ENCODE data around the gene KCNMA1. TPM values are rescaled to one million over a fixed set of nuclear protein-coding genes. Genes with fewer than 3 reads are reported as not detected.

The KCNMA1 gene
- total RNA-seq, 4 donors from 2014 or later: 68.4 to 170 (median 119) TPM

DNA sequence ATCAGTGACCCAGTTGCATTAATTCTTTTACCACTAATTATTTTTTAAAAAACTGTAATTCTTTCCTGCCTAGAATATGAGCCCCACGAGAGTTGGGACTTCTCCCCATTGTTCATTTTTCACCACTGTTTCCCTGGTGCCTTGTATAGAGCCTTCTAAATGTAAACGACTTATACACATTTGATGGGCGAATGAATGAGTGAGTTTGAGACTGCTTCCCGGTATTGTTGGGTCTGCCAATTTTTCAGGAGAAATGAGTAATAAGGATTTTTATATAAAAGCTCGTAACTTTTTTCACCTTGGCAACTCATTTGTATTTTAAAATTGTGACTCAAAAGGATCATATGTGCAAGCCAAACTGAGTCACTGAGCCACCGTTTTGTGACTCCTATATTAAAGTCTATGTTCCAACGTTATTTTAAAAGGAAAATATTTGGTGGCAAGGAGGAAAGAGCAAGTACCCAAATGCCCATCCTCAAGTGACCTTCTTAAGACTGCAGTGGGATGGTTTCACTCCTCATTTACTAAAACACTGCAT is 621.3 kb downstream of the KCNMA1 start:
- Histone ChIP-seq H3K4me3 (no peak overlapping the region), H3K27me3 (no peaks in the 10 kb centered on the region), H3K36me3 (no peaks in the 10 kb centered on the region), H3K27ac (no peak overlapping the region), H3K9me3 (no peaks in the 10 kb centered on the region), H3K4me1 (peaks cover 0 to 12% (median 2%) of the 10 kb centered on the region in 4 donors)
- DNase-seq: no peak
- in situ Hi-C loops (cut with MboI; ENCODE audit: low pct_ligation_motif_present in 1 of 4, low pct_unique_long_range_greater_than_20kb in 1 of 4, low sequenced_read_pairs in 3 of 4): no loop called here
- 81 to 86% methylated on average over 6 to 7 of the region's 7 CpGs for WGBS, 2 donors (ENCODE audit: low coverage in 1 of 2)
- TF ChIP-seq POLR2AphosphoS5 (IDR thresholded peaks at IDR 0.05) (no peak), POLR2A (IDR thresholded peaks at IDR 0.05) (no peak), EP300 (IDR thresholded peaks at IDR 0.05; ENCODE audit: low read depth) (no peak)
- TF ChIP-seq, protein P1, sequence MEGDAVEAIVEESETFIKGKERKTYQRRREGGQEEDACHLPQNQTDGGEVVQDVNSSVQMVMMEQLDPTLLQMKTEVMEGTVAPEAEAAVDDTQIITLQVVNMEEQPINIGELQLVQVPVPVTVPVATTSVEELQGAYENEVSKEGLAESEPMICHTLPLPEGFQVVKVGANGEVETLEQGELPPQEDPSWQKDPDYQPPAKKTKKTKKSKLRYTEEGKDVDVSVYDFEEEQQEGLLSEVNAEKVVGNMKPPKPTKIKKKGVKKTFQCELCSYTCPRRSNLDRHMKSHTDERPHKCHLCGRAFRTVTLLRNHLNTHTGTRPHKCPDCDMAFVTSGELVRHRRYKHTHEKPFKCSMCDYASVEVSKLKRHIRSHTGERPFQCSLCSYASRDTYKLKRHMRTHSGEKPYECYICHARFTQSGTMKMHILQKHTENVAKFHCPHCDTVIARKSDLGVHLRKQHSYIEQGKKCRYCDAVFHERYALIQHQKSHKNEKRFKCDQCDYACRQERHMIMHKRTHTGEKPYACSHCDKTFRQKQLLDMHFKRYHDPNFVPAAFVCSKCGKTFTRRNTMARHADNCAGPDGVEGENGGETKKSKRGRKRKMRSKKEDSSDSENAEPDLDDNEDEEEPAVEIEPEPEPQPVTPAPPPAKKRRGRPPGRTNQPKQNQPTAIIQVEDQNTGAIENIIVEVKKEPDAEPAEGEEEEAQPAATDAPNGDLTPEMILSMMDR (IDR thresholded peaks at IDR 0.05): no peak
- intact Hi-C loops (cut with DNase I; ENCODE audit: low total_unique reads): no loop called here

DNA sequence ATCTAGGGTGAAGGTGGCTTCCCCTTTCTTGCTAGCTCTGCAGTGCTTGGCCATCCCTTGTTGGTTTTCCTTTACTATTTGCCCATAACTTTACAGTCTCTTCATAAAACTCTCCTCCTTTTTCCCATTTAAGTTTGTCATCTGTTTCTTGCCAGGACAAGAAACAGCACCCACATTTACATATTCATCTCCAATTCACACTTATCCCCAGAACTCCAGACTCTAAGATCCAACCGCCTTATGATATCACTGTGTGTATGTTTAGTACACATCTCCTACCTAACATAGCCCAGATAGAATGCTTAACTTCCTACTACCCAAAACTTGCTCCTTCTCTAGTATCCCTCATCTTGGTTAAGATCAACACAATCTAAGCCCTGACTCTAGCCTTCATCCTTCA is 622.2 kb downstream of the KCNMA1 start:
- in situ Hi-C loops (cut with MboI; ENCODE audit: low pct_ligation_motif_present in 1 of 4, low pct_unique_long_range_greater_than_20kb in 1 of 4, low sequenced_read_pairs in 3 of 4): no loop called here
- Histone ChIP-seq H3K27ac (no peak overlapping the region), H3K4me1 (peaks cover 0 to 12% (median 2%) of the 10 kb centered on the region in 4 donors), H3K4me3 (no peak overlapping the region), H3K9me3 (no peaks in the 10 kb centered on the region), H3K27me3 (no peaks in the 10 kb centered on the region), H3K36me3 (no peaks in the 10 kb centered on the region)
- WGBS, 2 donors (ENCODE audit: low coverage in 1 of 2): 83 to 92% methylated on average over 1 of the region's 1 CpG
- TF ChIP-seq EP300 (IDR thresholded peaks at IDR 0.05; ENCODE audit: low read depth): no peak
- no peak for TF ChIP-seq POLR2A (IDR thresholded peaks at IDR 0.05)
- no peak for TF ChIP-seq POLR2AphosphoS5 (IDR thresholded peaks at IDR 0.05)
- TF ChIP-seq, protein P1 (IDR thresholded peaks at IDR 0.05): no peak
- intact Hi-C loops (cut with DNase I; ENCODE audit: low total_unique reads): no loop called here
- DNase-seq: no peak

DNA sequence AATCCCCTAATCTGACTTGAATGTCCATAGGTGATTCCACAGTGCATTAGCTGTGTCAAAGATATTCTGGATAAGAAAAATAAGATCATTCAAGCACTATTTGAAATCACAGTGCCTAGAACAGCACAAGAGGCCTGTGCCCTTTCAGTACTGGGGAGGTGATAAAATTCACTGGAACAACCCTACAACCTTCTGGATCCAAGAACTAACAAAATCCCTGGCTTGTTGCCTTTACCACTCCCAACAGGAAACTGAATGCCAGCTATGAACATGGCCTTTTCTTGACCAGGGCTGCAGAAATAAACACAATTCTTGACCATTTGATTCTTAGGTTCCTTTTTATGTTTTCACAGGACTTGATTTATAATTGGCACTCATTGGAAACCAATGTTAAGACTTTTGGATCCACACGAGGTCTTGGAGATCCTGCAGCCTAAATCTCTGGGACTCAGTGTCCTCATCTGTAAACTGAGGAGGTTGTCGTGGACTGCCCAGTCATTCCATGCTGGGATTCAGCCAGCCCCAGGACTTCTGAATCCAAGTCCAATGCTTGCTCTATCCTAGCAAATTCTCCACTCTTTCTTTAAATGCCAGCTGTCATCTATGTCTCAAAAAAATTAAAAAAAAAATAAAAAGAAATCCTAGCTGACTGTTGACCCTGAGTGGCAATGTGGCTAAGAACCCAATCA is 624.7 kb downstream of the KCNMA1 start:
- 44 to 86% methylated on average over 1 to 2 of the region's 2 CpGs for WGBS, 2 donors (ENCODE audit: low coverage in 1 of 2)
- no peak for TF ChIP-seq POLR2A (IDR thresholded peaks at IDR 0.05)
- TF ChIP-seq POLR2AphosphoS5 (IDR thresholded peaks at IDR 0.05): no peak
- TF ChIP-seq, protein P1 (IDR thresholded peaks at IDR 0.05): no peak
- no peak for TF ChIP-seq EP300 (IDR thresholded peaks at IDR 0.05; ENCODE audit: low read depth)

DNA sequence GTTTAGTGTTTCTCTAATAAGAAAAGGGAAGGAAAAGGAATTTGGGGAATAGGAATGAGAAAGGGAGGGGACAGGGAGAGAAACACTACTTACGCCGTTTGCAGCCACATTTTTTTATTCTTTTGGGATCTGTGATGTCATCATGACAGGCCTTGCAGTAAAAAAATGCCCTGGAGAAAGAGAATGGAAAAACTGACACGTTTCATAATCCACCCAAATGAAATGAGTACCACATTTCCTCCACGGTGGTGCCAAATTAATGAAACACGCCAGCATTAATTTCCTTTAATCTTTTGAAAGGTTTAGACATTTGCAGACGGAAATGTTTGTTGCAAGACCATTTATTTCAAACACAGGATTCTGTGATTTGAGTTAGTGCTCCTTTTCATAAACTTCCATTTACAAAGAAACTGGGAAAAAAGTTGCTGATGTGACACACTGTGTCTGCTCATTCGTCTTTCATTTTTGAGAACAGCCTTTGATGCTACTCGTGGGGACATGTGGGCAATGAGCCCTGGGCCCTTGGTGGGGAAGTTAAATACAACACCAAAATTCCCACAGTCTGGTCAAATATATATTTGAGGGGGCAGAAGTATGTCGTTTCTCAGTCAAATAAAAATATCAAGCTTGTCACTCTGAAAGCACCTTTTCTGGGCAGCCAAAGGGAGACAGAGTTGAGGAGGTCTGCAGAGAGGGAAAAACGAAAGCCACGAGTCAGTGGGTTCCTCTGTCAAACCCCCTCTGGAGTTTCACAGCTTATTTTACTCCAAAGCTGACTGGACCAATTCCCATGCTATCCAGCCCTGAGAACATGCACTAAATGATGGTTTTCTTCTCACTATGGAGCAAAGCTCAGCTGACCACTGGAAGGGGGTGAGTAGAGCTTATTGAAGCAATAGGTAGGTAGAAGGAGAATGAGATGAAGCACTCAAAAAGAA is 625.5 kb downstream of the KCNMA1 start:
- in situ Hi-C loops (cut with MboI; ENCODE audit: low pct_ligation_motif_present in 1 of 4, low pct_unique_long_range_greater_than_20kb in 1 of 4, low sequenced_read_pairs in 3 of 4): no loop called here
- TF ChIP-seq POLR2A (IDR thresholded peaks at IDR 0.05): no peak
- TF ChIP-seq POLR2AphosphoS5 (IDR thresholded peaks at IDR 0.05): peak in 2 of 3 donors; percentile 38 to 48
- no peaks in the 10 kb centered on the region for H3K27me3 ChIP-seq
- H3K36me3 ChIP-seq: no peaks in the 10 kb centered on the region
- H3K4me3 ChIP-seq: no peak overlapping the region
- DNase-seq: no peak
- peak overlapping the region; percentile 31 to 66 (median 53) for H3K27ac ChIP-seq
- intact Hi-C loops (cut with DNase I; ENCODE audit: low total_unique reads): no loop called here
- H3K4me1 ChIP-seq: peaks cover 0 to 12% (median 2%) of the 10 kb centered on the region in 4 donors
- 61 to 69% methylated on average over 8 to 11 of the region's 11 CpGs for WGBS, 2 donors (ENCODE audit: low coverage in 1 of 2)
- H3K9me3 ChIP-seq: no peaks in the 10 kb centered on the region

More for the DNA sequence above, 624.7 kb downstream of the KCNMA1 start:
- peak overlapping the region; percentile 6 to 66 (median 53) for H3K27ac ChIP-seq
- H3K27me3 ChIP-seq: no peaks in the 10 kb centered on the region
- H3K36me3 ChIP-seq: no peaks in the 10 kb centered on the region
- H3K4me3 ChIP-seq: no peak overlapping the region
- no peaks in the 10 kb centered on the region for H3K9me3 ChIP-seq
- peaks cover 0 to 12% (median 2%) of the 10 kb centered on the region in 4 donors for H3K4me1 ChIP-seq
- in situ Hi-C loops (cut with MboI; ENCODE audit: low pct_ligation_motif_present in 1 of 4, low pct_unique_long_range_greater_than_20kb in 1 of 4, low sequenced_read_pairs in 3 of 4): no loop called here
- DNase-seq: no peak
- intact Hi-C loops (cut with DNase I; ENCODE audit: low total_unique reads): no loop called here
